CMK (cell line): ENCODE results near the gene CFAP77.

Experiments
- DNase-seq: peaks from one replicate; pipeline ENCODE4 v3.0.0-alpha.2; 2010; ENCODE audit warnings: low read depth

CFAP77 gene

DNA sequence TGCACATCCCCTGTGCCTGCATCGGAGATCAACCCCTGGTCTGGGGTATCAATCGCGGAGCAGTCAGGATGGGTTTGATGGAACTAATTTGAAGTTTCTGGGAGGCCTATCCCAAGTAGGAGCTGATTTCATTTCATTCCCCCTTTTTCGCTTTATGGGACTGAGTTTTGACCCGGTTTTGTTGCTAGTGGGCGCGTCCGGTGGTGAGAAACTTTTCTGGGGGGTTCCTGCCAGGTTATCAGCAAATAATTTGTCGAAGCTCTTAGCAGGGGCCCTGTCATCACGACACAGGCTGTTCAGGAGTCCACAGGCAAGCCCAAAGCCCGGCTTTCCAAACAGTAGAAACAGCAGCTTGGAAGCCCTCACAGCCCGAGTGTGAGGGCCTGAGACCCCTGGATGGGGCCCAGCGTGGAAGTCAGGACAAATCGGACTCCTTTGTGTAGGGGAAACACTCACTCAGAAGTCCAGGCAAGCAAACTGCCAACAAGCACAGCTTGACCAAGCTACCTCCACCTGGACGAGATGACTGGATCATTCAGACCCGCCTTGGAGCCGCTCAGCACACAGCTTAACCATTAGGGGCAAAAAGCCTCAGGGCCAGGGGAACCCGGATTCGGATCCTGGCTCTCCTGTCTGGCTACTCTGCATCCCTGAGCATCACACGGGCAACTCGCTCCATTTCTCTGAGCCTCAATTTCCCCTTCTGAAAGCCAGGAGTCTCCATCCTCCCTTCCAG lies 108.0 kb downstream of the CFAP77 start:
- no peak for DNase-seq

DNA sequence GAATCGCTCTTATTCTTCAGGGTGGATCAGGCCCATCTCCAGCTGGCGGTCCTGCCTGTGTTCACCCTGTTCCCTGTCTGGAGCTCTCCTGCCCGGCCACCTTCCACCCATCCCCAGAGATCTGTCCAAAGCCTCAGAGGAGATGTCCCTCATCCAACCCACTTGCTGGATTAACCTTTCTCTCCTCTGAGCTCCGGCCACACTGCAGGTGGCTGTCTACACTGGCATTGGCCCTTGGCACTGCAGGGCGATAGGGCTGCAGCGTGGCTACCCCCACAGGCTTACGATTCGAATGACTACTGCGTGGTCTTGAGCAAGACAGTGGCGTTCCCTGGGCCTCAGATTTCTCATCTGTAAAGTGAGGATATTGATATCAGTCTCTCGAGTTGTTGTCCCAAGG lies 108.6 kb downstream of the CFAP77 start:
- DNase-seq = no peak

DNA sequence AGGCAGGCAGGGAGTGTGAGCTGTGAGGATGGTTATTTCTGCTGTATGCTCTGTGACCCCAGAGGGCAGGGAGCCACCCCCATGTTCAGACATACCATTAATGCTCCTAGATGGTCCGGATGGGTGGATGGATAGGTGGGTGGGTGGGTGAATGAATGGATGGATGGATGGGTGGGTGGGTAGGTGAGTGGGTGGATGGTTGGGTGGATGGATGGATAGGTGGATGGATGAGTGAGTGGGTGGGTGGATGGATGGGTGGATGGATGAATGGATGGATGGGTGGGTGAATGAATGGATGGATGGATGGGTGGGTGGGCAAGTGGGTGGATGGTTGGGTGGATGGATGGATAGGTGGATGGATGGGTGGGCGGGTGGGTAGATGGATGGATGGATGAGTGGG lies 109.0 kb downstream of the CFAP77 start:
- no peak for DNase-seq

- no peak for DNase-seq
These were observed 110.6 kb downstream of the CFAP77 start for GRCh38 chr9:132520612-132521011.

DNA sequence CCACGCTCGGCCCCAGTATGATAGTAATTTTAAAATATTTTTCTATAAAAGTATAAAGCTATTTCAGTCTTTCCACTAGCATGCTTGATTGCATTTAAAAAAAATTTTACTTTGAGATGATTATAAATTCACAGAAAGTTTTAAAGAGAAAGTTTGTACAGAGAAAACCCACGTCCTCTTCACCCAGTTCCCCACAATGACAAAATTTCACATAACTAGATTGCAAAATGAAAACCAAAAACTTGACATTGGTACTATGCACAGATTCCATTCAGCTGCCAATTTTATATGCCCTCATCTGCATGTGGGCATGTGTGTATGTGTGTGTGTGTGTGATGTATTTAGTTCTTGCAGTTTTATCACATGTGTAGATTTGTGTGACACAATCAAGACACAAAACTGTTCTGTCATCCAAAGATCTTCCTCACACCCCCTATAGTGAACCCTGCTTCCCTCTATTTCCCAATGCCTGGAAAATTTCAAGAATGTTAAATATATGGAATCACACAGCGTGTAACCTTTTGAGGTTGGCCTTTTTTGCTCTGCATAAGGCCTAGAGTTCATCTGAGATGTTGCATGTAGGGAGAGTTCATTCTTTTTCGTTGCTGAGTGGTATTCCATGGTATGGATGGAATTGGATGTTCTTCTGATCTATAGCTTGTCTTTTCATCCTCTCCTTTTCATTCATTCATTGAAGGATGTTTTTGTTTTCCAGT lies 115.5 kb downstream of the CFAP77 start:
- DNase-seq = no peak

DNA sequence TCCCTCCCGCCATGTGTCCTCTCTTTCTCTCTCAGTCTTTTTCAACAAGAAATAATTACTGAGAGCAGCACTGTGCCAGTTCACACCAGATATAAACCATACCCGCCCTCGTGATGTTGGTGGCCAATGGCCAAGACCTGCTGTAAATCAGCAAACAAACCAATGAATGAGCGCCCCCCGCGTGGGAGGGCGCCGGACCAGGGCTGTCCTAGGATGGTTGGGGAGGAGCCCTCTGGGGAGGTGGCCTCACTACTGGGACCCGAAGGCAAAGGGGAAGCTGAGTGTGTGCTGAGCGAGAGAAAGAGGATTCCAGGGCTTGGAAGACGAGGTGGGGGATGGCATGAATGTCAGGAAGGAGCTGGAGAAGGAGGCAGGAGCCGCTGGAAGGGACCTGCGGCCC lies 121.2 kb downstream of the CFAP77 start:
- DNase-seq = no peak

GRCh38 chr9:132531710-132532570 lies 121.9 kb downstream of the CFAP77 start:
- DNase-seq = no peak

DNA sequence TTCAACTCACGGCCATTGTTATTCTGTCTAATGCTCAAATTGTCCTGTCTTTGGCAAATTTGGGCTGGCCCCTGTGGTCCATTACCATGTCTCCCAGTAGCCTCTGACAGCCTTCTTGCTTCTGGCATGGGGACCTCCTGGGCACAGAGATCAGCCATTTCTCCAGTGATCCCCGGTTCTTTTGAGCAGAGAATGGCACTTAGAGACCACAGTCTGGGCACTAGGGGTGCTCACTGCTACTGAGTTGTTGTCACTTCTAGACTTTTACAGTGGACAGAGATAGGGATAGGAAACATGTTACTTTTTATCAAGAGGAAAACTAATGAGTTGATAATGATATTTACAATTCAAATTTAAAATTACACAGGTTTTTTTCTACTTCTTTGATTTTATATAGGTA lies 124.8 kb downstream of the CFAP77 start:
- no peak for DNase-seq

GRCh38 chr9:132536124-132536523 lies 126.1 kb downstream of the CFAP77 start:
- DNase-seq = no peak

- DNase-seq = no peak
These were observed 127.3 kb downstream of the CFAP77 start for GRCh38 chr9:132537352-132537751.

DNA sequence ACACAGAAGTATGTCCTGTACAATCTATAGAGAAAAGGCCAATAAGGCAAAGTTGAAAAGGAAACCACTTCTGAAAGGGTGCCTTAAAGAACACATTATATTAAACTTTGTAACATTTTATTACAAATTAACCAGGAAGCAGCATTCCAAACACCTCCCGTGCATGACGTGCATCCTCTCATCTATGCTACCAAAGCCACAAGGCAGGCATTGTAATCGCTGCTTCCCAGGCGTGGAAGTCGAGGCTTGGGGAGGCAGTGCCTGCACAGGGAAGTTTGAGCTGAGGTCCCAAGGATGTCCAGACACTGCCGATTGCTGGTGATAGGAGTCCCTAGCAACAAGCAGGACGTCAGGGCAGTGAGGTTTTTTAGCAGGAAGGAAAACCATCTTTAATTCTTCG lies 128.1 kb downstream of the CFAP77 start:
- DNase-seq = no peak

- no peak for DNase-seq
These were observed 129.1 kb downstream of the CFAP77 start for GRCh38 chr9:132539096-132539495.

DNA sequence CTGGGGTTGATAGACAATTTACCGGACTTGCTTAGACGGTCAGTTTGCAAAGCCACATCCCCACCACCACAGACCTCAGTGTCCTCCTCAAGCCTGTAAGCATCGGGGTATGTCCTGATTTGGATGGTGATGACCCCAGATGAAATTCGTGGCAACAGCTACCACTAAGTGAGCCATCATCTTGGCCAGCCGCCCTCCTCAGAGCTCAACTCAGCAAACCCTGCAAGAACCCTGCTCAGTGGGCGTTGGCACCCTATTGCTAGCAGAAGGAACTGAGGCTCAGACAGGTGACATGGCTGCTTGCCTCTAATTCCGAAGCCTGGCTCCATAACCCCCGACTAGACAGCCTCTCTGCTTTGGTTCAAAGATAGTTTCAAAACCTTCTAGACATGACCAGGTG lies 131.0 kb downstream of the CFAP77 start:
- DNase-seq = no peak

DNA sequence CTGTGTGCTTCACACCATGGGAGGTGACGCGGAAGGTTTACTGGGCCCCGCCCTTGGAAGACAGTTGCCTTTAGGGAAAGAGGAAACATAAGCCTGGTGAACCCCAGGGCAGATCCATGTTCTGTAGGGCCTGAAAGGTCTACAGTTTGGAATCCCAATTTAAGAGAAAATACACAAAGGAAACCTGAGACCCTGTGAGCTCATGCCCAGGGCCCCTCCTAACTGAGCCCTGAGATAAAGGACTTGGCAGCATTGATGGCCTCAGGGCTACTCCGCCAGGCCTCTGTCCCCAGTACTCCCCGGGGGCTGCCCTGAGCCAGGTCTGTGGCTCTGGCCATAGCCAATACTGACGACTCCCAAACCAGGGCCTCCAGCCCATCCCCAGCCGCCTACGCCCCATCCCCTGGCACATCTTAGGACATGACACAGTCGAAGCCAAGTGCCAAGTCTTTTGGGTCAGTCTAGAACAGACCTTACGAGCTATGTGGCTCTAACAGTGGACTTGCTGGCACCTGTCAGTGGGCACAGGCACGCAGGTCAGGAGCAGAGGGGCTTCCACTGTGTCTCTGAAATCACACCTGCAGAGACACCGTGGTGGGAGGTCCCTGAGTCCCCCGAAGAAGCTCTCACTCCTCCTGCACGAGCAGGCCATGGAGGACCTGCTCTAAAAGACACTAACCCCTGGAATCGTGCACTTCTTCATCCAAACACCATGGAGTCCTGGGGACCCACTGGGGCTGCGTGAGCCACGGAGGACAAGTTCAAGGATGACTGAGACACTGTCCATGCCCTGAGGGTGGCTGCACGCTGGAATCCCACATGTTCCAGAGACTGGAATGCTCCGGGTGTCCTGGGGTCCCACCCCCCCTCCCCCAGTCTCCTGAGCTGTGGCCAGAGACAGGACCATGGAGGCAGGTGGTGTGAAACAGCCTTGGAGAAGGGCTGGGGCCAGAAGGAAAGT lies 132.1 kb downstream of the CFAP77 start:
- no peak for DNase-seq

- DNase-seq = no peak
These were observed 133.2 kb downstream of the CFAP77 start for GRCh38 chr9:132543251-132543650.

GRCh38 chr9:132543960-132544359 lies 133.9 kb downstream of the CFAP77 start:
- DNase-seq = no peak

GRCh38 chr9:132545578-132545977 lies 135.6 kb downstream of the CFAP77 start:
- no peak for DNase-seq

DNA sequence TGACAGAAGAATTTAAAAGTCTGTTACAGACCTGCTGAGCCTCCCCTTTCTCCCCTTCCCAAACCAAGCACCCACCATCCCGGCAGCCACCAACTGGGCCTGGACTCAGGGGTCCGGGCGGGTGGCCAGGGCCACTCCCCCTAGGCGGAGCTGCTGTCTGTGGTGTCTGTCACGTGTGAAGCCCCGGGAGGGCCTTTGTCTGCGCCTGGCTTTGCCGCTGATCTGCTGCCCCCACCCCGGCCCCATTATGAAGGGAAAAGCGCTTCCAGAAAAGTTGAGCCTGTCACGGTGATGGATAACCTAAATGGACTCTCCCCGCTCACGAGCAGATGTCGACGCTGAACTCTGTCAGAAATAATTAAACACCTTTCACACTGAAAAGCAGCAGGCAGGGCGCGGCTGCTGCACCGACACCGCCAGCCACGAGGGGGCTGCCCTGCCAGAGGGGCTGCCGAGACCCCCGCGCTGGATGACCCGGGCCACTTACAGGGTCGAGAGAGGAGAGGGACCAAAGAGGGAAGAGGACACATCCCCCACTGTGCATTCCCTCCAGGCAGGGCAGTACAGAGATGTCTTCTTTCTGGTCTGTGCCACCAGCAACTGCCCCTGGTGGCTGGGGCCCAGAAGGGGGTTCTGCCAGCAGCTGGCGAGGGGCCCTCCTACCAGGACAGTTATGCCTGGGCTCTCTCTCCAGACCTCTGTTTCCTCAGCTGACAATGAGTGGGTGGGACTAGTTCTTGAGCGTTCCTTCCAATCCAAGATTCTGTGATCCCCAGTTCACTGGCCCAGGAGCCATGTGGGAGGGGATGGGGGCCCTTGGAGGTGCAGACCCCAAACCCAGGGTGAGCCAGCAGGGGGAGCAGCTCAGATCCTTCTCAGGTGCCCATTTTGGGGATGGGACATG lies 136.4 kb downstream of the CFAP77 start:
- no peak for DNase-seq

GRCh38 chr9:132547052-132547431 lies 137.0 kb downstream of the CFAP77 start:
- no peak for DNase-seq

DNA sequence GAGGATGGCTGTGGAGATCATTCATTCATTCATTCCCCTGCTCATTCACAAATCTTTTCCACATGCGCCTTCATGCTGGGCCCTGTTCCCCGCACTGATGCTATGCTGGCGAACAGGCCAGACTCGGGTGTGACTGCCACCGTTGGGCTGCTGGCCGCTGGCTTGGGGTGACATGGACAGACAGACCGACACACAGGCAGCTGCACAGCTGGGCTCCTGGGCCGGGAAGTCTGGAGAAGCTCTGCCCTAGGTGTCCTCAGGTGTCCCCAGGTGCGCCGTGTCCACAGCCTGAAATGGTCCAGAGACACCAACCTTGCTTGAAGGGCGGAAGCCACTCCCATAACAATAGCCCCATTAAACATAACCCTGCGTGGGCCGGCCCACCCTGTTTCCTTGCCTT lies 137.4 kb downstream of the CFAP77 start:
- DNase-seq = no peak
